Muscle of leg (tissue), 11 donors: ENCODE data around the gene SIRT2. TPM values are rescaled to one million over a fixed set of nuclear protein-coding genes. Genes with fewer than 3 reads are reported as not detected.

Source experiments
- DNase-seq: peaks from one replicate; pipeline ENCODE4 v3.0.0; 2013
- H3K27ac ChIP-seq: one replicate; pipeline ENCODE4 v1.5.1; 2013; ENCODE audit warnings: mild to moderate bottlenecking, low read length, control low read depth
- H3K27me3 ChIP-seq: one replicate; pipeline ENCODE4 v1.6.1; 2013; ENCODE audit warnings: low read length; ENCODE audit not compliant: control insufficient read depth, insufficient read depth
- H3K36me3 ChIP-seq: one replicate; pipeline ENCODE4 v1.6.1; 2013; ENCODE audit warnings: low read length; ENCODE audit not compliant: control insufficient read depth, insufficient read depth
- H3K4me1 ChIP-seq: one replicate; pipeline ENCODE4 v1.6.1; 2013; ENCODE audit warnings: low read length; ENCODE audit not compliant: control insufficient read depth, insufficient read depth
- H3K4me3 ChIP-seq: one replicate; pipeline ENCODE4 v1.5.1; 2013; ENCODE audit warnings: low read length, control low read depth
- H3K9me3 ChIP-seq: replicated peaks from 2 replicates; pipeline ENCODE4 v1.6.1; 2013; ENCODE audit warnings: low read depth, low read length; ENCODE audit not compliant: control insufficient read depth
- WGBS: methylation state at CpG from one replicate; pipeline ENCODE4 v1.1.5; 2013; ENCODE audit warnings: missing lambda C conversion rate; ENCODE audit not compliant: insufficient coverage; 5-methylcytosine and 5-hydroxymethylcytosine counted together
- polyA plus RNA-seq, 8 donors: library from polyadenylated mRNA; unstranded; fragments of 120-200 nt; gene quantifications; one replicate each; pipeline versions ENCODE4 v1.2.1 to v1.2.3, GENCODE V29; 2013; ENCODE audit warnings: inconsistent platforms in 1 of 8, low replicate concordance in 1 of 8; ENCODE audit not compliant: insufficient read length in 8 of 8, insufficient read depth in 1 of 8
- total RNA-seq: library from RNA; stranded (reverse); fragments of 120-200 nt; gene quantifications from one replicate; pipeline ENCODE4 v1.2.4, GENCODE V29; 2013

SIRT2 gene
- total and polyA plus RNA-seq, 9 donors = 92.7 to 129 (median 106) TPM

DNA sequence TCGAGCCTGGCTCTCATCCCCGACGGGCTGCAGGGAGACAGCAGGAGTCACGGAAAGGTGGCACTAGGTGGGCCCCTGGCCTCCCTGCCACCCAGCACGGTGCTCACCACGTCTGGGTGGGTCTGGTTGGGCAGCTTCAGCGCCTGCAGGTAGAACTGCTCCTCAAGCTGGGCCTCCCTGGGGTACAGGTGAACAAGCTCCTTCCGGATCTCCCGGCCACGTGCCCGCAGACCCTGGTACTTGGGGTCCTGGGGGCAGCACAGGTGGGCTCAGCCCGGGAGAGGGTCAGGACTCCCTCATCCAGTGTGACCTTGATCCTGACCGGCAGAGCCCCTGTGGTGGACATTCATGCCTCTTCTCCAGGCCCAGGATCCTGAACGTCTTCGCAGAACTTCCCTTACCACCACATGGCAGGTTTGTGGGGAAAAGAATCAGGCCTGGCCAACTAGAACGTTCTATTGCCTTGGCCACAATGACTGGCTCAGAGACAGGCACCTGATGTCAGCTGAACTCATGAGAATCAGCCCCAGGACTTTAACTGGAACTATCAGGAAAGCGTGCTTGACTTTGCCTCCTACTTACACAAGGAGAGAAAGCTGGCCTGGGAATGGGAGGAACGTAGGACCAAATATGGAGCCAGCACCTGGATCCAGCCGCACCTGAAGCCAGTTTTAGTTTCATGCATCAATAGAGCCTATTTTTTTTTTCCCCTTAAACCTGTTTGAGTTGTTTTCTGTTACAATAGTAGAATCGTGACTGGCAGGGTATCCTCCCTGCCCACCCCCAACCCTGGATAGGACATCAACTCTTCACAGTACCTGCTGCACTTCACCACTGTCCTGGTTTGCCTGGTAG lies 22.2 kb upstream of the SIRT2 start:
- no peak overlapping the region for H3K27ac ChIP-seq
- H3K4me3 ChIP-seq = no peak overlapping the region
- peaks cover 41% of the 10 kb centered on the region for H3K36me3 ChIP-seq
- 81% methylated on average over 12 of the region's 20 CpGs for WGBS
- no peaks in the 10 kb centered on the region for H3K9me3 ChIP-seq
- DNase-seq = no peak
- H3K27me3 ChIP-seq = no peaks in the 10 kb centered on the region
- H3K4me1 ChIP-seq = peaks cover 27% of the 10 kb centered on the region

GRCh38 chr19:38920602-38921419 lies 21.4 kb upstream of the SIRT2 start:
- Histone ChIP-seq H3K27ac (peak overlapping the region; percentile 75), H3K27me3 (no peaks in the 10 kb centered on the region), H3K36me3 (peaks cover 38% of the 10 kb centered on the region), H3K9me3 (no peaks in the 10 kb centered on the region), H3K4me3 (no peak overlapping the region), H3K4me1 (peaks cover 27% of the 10 kb centered on the region)
- WGBS = 52% methylated on average over 8 of the region's 14 CpGs
- DNase-seq = peak; percentile 33

DNA sequence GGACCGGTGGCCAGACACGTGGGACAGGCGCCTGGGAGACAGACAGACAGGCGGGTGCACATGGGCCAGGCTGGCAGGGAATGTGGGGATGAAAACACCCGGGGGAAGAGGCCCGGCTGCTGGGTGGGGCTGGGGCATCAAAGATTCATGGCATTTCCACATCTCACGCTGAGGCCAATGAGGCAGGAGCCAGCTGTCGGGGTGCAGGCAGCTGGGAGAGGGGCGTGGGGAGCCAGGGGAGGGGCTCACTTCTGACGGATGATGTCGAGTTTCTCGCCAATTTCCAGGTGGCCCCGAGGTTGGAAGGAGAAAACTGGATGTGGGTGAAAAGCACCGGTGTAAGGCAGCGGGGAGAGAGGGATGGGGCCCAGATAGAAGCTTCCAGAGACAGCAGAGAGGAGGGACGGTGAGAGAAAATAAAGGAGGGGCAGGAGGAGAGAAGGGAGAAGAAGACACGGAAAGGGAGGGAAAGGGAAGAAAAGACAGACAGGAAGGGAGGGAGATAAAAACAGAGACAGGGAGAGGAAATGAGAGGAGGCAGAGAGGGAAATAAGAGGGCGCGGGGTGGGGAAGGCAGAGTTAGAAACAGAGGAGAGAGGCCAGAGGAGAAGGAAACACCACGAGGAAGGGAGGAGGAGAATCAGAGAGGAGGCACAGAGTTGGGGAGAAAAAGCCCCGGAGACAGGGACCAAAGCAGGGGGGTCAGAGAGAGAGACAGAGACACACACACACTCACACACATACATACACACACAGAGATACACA lies 20.6 kb upstream of the SIRT2 start:
- peak; percentile 74 for DNase-seq
- peaks cover 39% of the 10 kb centered on the region for H3K36me3 ChIP-seq
- peak overlapping the region; percentile 75 for H3K27ac ChIP-seq
- no peaks in the 10 kb centered on the region for H3K27me3 ChIP-seq
- 36% methylated on average over 19 of the region's 21 CpGs for WGBS
- H3K9me3 ChIP-seq = no peaks in the 10 kb centered on the region
- peaks cover 27% of the 10 kb centered on the region for H3K4me1 ChIP-seq
- no peak overlapping the region for H3K4me3 ChIP-seq

DNA sequence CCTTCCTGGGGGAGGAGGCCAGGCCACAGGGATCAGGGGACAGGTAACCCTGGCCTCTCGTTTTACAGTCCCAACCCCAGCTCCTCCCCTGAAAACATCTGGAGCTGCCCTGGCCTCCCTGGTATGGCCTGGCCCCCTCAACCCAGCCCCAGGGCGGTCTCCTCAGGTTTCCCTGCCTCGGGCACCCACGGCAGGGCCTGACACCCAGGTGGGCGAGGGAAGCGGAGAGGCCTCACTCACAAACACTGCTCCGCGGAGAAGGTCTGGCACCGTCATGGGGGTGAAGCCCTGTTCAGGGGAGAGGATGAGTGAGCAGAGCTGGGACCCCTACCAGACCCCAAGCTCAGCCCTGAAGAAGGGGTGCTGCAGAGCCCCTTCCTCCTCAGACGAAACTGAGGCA lies 19.1 kb upstream of the SIRT2 start:
- no peaks in the 10 kb centered on the region for H3K9me3 ChIP-seq
- peak; percentile 1 for DNase-seq
- H3K4me1 ChIP-seq = peaks cover 27% of the 10 kb centered on the region
- WGBS = 63% methylated on average over 3 of the region's 10 CpGs
- no peak overlapping the region for H3K4me3 ChIP-seq
- H3K27me3 ChIP-seq = no peaks in the 10 kb centered on the region
- no peak overlapping the region for H3K27ac ChIP-seq
- peaks cover 33% of the 10 kb centered on the region for H3K36me3 ChIP-seq

DNA sequence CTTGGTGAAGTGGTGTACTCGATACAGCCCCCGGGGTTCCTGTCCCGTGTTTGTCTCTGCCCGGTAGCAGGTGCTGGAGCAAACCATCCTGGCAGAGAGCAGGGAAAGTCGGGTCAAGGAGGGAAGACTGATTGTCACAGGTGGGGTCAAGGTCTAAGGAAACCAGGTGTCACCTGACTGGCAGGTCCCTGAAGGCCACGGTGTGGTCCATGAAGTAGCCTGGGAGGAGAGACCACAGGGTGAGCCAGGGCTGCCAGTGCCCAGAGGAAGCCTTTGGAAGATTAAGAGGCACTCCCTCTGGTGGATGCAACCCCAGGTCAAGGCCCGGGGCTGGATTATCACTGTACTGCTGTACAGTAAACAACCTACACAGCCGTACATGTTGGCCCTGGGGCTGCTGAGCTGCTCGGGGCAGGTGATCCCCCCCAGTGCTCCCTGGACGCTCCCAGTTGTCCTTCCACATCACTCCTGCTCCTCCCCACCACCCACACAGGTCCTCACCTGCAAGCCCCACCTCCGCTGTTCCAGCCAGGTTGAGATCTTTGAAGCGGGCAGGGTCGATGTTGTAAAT lies 18.6 kb upstream of the SIRT2 start:
- WGBS = 39% methylated on average over 7 of the region's 13 CpGs
- Histone ChIP-seq H3K4me1 (peaks cover 29% of the 10 kb centered on the region), H3K27ac (no peak overlapping the region), H3K9me3 (no peaks in the 10 kb centered on the region), H3K36me3 (peaks cover 30% of the 10 kb centered on the region), H3K27me3 (no peaks in the 10 kb centered on the region), H3K4me3 (no peak overlapping the region)
- DNase-seq = peak; percentile 14

GRCh38 chr19:38917516-38917915 lies 18.1 kb upstream of the SIRT2 start:
- no peak overlapping the region for H3K27ac ChIP-seq
- no peak overlapping the region for H3K4me3 ChIP-seq
- DNase-seq = peak; percentile 26
- H3K36me3 ChIP-seq = peaks cover 29% of the 10 kb centered on the region
- no peaks in the 10 kb centered on the region for H3K9me3 ChIP-seq
- H3K27me3 ChIP-seq = no peaks in the 10 kb centered on the region
- WGBS = 35% methylated on average over 2 of the region's 9 CpGs
- peaks cover 34% of the 10 kb centered on the region for H3K4me1 ChIP-seq

- whole genome bisulfite sequencing = 91% methylated on average over 44 of the region's 44 CpGs
- peaks cover 41% of the 10 kb centered on the region for H3K4me1 ChIP-seq
- no peak overlapping the region for H3K27ac ChIP-seq
- H3K4me3 ChIP-seq = no peak overlapping the region
- no peaks in the 10 kb centered on the region for H3K9me3 ChIP-seq
- no peaks in the 10 kb centered on the region for H3K27me3 ChIP-seq
- peak; percentile 0 for DNase-seq
- H3K36me3 ChIP-seq = peaks cover 16% of the 10 kb centered on the region
Measured at GRCh38 chr19:38915329-38916321, 16.2 kb upstream of the SIRT2 start.

DNA sequence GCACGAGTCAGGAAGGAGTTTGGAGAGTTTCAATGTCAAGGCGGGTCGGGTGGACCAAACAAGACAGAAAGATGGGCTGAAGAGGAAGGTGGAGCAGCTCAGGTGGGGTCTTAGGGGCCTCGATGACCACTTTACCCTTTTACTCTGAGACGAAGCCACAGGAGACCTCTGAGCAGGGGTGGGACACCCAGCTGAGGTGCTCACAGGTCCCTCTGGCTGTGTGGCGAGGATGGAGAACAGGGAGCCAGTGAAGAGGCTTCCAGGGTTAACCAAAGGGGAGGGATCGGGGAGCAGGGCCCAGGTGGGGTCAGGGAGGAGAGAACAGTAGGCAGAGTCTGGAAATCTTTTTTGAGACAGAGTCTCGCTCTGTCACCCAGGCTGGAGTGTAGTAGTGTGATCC lies 14.5 kb upstream of the SIRT2 start:
- Histone ChIP-seq H3K4me1 (peaks cover 27% of the 10 kb centered on the region), H3K9me3 (no peaks in the 10 kb centered on the region), H3K27me3 (no peaks in the 10 kb centered on the region), H3K4me3 (no peak overlapping the region), H3K36me3 (peaks cover 18% of the 10 kb centered on the region), H3K27ac (no peak overlapping the region)
- DNase-seq = peak; percentile 1
- 96% methylated on average over 4 of the region's 8 CpGs for WGBS
